ENCODE measurements around the gene SLCO2A1. TPM values are rescaled to one million over a fixed set of nuclear protein-coding genes. Genes with fewer than 3 reads are reported as not detected.

The SLCO2A1 gene
- total RNA-seq, 1 donor from 2014 or later = 0.33 TPM

DNA sequence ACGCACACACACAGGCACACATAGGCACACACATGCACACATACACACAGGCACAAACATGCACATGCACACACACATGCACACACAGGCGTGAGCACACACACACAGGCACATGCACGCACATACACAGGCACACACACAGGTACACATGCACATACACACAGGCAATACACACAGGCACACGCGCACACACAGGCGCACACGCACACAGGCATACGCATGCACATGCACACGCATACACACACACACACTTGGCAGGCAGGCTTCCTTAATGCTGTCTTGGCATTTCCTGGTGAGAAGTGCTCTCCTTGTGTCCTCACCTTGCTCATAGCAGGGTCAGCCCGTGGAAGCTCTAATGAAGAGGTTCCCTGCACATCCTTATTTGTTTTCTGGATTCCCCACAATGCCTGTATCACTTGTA is 8.4 kb upstream of the SLCO2A1 start:
- peaks cover 4% of the 10 kb centered on the region for H3K9me3 Mint-ChIP-seq
- no peak overlapping the region for H3K27ac Mint-ChIP-seq (ENCODE audit: unreplicated experiment)
- no peaks in the 10 kb centered on the region for H3K27me3 Mint-ChIP-seq (ENCODE audit: low read depth)
- TF ChIP-seq, protein P1, sequence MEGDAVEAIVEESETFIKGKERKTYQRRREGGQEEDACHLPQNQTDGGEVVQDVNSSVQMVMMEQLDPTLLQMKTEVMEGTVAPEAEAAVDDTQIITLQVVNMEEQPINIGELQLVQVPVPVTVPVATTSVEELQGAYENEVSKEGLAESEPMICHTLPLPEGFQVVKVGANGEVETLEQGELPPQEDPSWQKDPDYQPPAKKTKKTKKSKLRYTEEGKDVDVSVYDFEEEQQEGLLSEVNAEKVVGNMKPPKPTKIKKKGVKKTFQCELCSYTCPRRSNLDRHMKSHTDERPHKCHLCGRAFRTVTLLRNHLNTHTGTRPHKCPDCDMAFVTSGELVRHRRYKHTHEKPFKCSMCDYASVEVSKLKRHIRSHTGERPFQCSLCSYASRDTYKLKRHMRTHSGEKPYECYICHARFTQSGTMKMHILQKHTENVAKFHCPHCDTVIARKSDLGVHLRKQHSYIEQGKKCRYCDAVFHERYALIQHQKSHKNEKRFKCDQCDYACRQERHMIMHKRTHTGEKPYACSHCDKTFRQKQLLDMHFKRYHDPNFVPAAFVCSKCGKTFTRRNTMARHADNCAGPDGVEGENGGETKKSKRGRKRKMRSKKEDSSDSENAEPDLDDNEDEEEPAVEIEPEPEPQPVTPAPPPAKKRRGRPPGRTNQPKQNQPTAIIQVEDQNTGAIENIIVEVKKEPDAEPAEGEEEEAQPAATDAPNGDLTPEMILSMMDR (conservative IDR thresholded peaks at IDR 0.05) = no peak
- no peak overlapping the region for H3K4me3 Mint-ChIP-seq
- no peaks in the 10 kb centered on the region for H3K4me1 Mint-ChIP-seq
- H3K36me3 Mint-ChIP-seq (ENCODE audit: low read depth) = peaks cover 5% of the 10 kb centered on the region
- DNase-seq (ENCODE audit: low read depth, low spot score) = no peak

DNA sequence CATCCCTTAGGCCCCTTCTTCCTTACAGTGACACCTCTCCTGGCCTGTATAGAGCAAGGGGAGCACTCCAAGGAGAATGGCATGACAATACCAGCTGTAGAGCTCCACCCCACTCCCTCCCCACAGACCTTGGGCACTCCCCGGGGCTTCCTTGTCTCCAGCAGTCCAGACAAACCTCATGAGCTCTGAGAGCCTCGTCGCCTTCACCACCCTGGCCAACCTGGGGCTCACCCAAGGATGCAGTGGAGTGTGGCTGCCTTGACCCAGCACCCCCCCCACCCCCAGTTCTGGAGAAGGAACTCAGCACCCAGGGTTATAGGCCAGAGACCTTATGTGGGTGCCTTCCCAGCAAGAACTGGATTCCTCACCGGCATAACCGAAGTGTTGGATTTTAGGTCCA is 7.4 kb upstream of the SLCO2A1 start:
- Mint-ChIP-seq H3K4me1 (no peaks in the 10 kb centered on the region), H3K9me3 (peaks cover 4% of the 10 kb centered on the region), H3K27ac (ENCODE audit: unreplicated experiment) (no peak overlapping the region), H3K4me3 (no peak overlapping the region), H3K36me3 (ENCODE audit: low read depth) (peaks cover 3% of the 10 kb centered on the region), H3K27me3 (ENCODE audit: low read depth) (no peaks in the 10 kb centered on the region)
- no peak for DNase-seq (ENCODE audit: low read depth, low spot score)
- TF ChIP-seq, protein P1 (conservative IDR thresholded peaks at IDR 0.05) = no peak

DNA sequence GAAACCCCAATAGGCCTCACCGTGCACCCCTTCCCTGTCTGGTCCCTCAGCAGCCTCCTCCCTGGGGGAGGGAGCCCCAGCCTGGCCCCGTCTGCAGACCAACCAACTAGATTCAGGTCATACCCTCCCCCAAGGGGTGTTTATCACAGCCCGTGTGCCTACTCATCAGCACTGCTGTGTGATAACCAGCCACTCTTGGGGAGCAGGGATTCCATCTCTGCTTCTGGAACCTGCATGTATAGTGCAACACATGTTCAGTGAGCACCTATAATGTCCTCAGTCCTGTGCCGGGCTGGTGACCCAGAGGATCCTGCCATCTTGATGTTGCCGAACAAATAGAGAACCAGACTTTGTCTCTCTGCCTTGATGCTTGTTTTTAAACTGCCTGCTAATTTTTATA is 6.6 kb upstream of the SLCO2A1 start:
- Mint-ChIP-seq H3K27me3 (ENCODE audit: low read depth) (peaks cover 8% of the 10 kb centered on the region), H3K4me3 (no peak overlapping the region), H3K4me1 (no peaks in the 10 kb centered on the region), H3K9me3 (peaks cover 2% of the 10 kb centered on the region), H3K36me3 (ENCODE audit: low read depth) (no peaks in the 10 kb centered on the region), H3K27ac (ENCODE audit: unreplicated experiment) (no peak overlapping the region)
- DNase-seq (ENCODE audit: low read depth, low spot score) = no peak
- TF ChIP-seq, protein P1 (conservative IDR thresholded peaks at IDR 0.05) = no peak

DNA sequence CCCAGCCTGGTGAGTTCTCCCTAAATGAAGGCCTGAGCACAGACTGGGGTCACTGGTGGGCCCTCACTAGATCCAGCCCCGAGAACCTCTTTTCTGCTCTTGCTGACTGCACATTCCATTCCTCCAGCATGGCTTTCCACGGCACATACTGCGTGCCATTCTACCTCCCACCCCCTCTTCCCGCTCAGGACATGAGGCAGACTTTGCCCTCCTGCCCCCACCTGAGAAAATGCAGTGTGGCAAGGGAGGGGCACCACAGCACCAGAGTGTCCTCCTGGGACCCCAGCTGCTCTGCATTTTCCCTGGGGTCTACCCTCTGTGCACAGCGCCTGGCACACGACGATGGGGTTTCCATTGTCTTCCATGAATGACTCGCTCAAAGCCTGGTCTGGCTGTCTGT is 6.1 kb upstream of the SLCO2A1 start:
- Mint-ChIP-seq H3K27ac (ENCODE audit: unreplicated experiment) (no peak overlapping the region), H3K4me1 (no peaks in the 10 kb centered on the region), H3K4me3 (no peak overlapping the region), H3K27me3 (ENCODE audit: low read depth) (peaks cover 10% of the 10 kb centered on the region), H3K36me3 (ENCODE audit: low read depth) (no peaks in the 10 kb centered on the region), H3K9me3 (peaks cover under 1% of the 10 kb centered on the region)
- TF ChIP-seq, protein P1 (conservative IDR thresholded peaks at IDR 0.05) = no peak
- no peak for DNase-seq (ENCODE audit: low read depth, low spot score)

DNA sequence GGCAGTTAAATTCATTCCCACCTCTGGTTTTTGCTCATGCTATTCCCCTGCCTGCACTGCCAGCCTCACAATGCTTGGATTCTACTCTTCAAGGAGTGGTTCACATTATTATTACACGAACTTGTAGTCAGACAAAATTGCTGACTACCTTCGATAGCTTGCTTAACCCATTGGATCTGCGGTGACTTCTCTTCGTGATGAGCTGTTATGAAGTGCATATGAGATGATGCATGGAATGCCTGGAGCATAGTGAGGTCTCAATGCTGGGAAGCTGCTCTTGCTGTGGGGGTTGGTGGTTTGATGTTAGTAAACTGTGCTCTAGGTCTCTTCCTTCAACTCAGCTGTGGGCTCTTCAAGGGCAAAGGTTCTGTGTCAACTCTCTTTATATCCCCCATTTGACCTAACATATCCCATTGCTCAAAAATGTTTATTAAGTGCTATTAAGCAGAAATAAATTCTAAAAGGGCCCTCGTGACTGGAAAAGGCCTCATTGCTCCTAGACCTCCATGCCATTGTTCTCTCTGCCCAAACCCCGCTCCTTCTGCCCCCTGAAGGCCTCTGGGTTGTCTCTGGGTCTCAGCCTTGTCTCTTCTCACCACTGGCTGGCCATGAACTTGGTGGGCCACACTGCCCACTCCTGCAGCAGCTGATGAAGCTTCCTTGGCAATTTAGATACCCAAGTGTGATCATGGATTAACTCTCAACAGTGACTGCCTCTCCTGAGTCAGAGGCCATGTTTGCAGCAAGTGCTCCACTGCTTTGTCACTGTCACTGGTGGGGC is 4.5 kb upstream of the SLCO2A1 start:
- TF ChIP-seq, protein P1 (conservative IDR thresholded peaks at IDR 0.05) = no peak
- Mint-ChIP-seq H3K4me1 (peaks cover 3% of the 10 kb centered on the region), H3K36me3 (ENCODE audit: low read depth) (no peaks in the 10 kb centered on the region), H3K9me3 (no peaks in the 10 kb centered on the region), H3K27me3 (ENCODE audit: low read depth) (peaks cover 21% of the 10 kb centered on the region), H3K4me3 (no peak overlapping the region), H3K27ac (ENCODE audit: unreplicated experiment) (peak overlapping the region; percentile 38)
- no peak for DNase-seq (ENCODE audit: low read depth, low spot score)

All from neural crest cell (in vitro differentiated cells).